HG03280 (cell line): ENCODE results near the gene ITGA3.
"Not testable (repeated sequence)": the region's sequence is repeated elsewhere in the genome, so short reads cannot be mapped to it uniquely, and the experiment has no call there.

Experiments used
- ATAC-seq: cut with Tn5 transposase; IDR thresholded peaks from one replicate; pipeline ENCODE4 v1.9.1; 2021; ENCODE audit warnings: mild to moderate bottlenecking, moderate library complexity; ENCODE audit not compliant: unreplicated experiment

Gene ITGA3

GRCh38 chr17:50034498-50035364 lies 21.2 kb upstream of the ITGA3 start:
- ATAC-seq: no peak

- ATAC-seq: no peak
Measured at GRCh38 chr17:50035421-50035879, 20.5 kb upstream of the ITGA3 start.

- no peak for ATAC-seq
Measured at GRCh38 chr17:50035945-50036344, 20.0 kb upstream of the ITGA3 start.

- no peak for ATAC-seq
Measured at GRCh38 chr17:50036455-50037261, 19.3 kb upstream of the ITGA3 start.

GRCh38 chr17:50037321-50038107 lies 18.4 kb upstream of the ITGA3 start:
- ATAC-seq: no peak

GRCh38 chr17:50039058-50039457 lies 16.9 kb upstream of the ITGA3 start:
- no peak for ATAC-seq

GRCh38 chr17:50040496-50040895 lies 15.4 kb upstream of the ITGA3 start:
- ATAC-seq: not testable (repeated sequence)

GRCh38 chr17:50042211-50042610 lies 13.7 kb upstream of the ITGA3 start:
- no peak for ATAC-seq

- no peak for ATAC-seq
Measured at GRCh38 chr17:50043290-50044148, 12.4 kb upstream of the ITGA3 start.

- no peak for ATAC-seq
Measured at GRCh38 chr17:50044483-50044882, 11.4 kb upstream of the ITGA3 start.

- no peak for ATAC-seq
Measured at GRCh38 chr17:50045154-50045553, 10.8 kb upstream of the ITGA3 start.

GRCh38 chr17:50046179-50046578 lies 9.7 kb upstream of the ITGA3 start:
- no peak for ATAC-seq

GRCh38 chr17:50046667-50047066 lies 9.2 kb upstream of the ITGA3 start:
- ATAC-seq: no peak

GRCh38 chr17:50047083-50047482 lies 8.8 kb upstream of the ITGA3 start:
- ATAC-seq: no peak

GRCh38 chr17:50047488-50048126 lies 8.3 kb upstream of the ITGA3 start:
- ATAC-seq: no peak

- ATAC-seq: no peak
Measured at GRCh38 chr17:50048146-50048720, 7.7 kb upstream of the ITGA3 start.

- no peak for ATAC-seq
Measured at GRCh38 chr17:50048988-50049387, 6.9 kb upstream of the ITGA3 start.

GRCh38 chr17:50049636-50050035 lies 6.3 kb upstream of the ITGA3 start:
- no peak for ATAC-seq

GRCh38 chr17:50050431-50051032 lies 5.4 kb upstream of the ITGA3 start:
- no peak for ATAC-seq
